ENCODE data around the gene IL19.

GRCh38 chr1:206814716-206815341 lies 44.3 kb downstream of the IL19 start:
- TF ChIP-seq CTCF (IDR thresholded peaks at IDR 0.05) (no peak), POLR2A (IDR thresholded peaks at IDR 0.05) (no peak)
